ENCODE results near the gene MYO6. TPM values are rescaled to one million over a fixed set of nuclear protein-coding genes. Genes with fewer than 3 reads are reported as not detected.

Gene MYO6
- polyA plus RNA-seq, 1 donor (not counting 4 experiments of a cell fraction or from before 2014, with no cell fraction given), result 24.5 TPM

DNA sequence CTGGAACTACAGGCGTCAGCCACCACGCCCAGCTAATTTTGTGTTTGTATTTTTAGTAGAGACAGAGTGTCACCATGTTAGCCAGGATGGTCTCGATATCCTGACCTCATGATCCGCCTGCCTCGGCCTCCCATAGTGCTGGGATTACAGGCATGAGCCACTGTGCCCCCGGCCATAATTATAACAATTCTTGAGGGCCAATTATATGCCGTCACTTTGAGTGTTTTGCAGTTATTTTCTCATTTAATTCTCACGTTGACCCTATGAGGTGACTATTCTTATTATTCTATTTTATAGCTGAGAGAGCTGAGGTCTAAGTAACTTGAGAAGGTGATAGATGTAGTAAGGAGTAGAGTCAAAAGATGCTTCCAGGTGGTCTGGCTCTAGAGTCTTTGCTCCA, 13.0 kb downstream of the MYO6 start:
- dilution Hi-C loops (cut with MboI; ENCODE audit: extremely low pct_ligation_motif_present, low sequenced_read_pairs), result no loop called here
- peaks cover 49% of the 10 kb centered on the region for H3K79me2 ChIP-seq (ENCODE audit: control insufficient read depth, insufficient read depth, low read length)
- H3K4me3 ChIP-seq (ENCODE audit: control insufficient read depth in 2 of 3, extremely low read depth in 1 of 3, insufficient read depth in 2 of 3, low read depth in 1 of 3, low read length in 3 of 3), result no peak overlapping the region
- H4K20me1 ChIP-seq (ENCODE audit: control insufficient read depth, extremely low read depth, insufficient read depth, low read length), result no peaks in the 10 kb centered on the region
- TF ChIP-seq EZH2 (IDR thresholded peaks at IDR 0.05; ENCODE audit: low read length), result no peak
- TF ChIP-seq, protein P1, sequence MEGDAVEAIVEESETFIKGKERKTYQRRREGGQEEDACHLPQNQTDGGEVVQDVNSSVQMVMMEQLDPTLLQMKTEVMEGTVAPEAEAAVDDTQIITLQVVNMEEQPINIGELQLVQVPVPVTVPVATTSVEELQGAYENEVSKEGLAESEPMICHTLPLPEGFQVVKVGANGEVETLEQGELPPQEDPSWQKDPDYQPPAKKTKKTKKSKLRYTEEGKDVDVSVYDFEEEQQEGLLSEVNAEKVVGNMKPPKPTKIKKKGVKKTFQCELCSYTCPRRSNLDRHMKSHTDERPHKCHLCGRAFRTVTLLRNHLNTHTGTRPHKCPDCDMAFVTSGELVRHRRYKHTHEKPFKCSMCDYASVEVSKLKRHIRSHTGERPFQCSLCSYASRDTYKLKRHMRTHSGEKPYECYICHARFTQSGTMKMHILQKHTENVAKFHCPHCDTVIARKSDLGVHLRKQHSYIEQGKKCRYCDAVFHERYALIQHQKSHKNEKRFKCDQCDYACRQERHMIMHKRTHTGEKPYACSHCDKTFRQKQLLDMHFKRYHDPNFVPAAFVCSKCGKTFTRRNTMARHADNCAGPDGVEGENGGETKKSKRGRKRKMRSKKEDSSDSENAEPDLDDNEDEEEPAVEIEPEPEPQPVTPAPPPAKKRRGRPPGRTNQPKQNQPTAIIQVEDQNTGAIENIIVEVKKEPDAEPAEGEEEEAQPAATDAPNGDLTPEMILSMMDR (optimal IDR thresholded peaks at IDR 0.05 in 1 of 3, IDR thresholded peaks at IDR 0.05 in 1 of 3, conservative IDR thresholded peaks at IDR 0.05 in 1 of 3; ENCODE audit: extremely low read depth in 1 of 3, insufficient read depth in 2 of 3, low read length in 3 of 3), result no peak
- no peaks in the 10 kb centered on the region for H3K27me3 ChIP-seq (ENCODE audit: control insufficient read depth, extremely low read depth, insufficient read depth, low read length)
- H2AFZ ChIP-seq (ENCODE audit: control insufficient read depth, low read length), result no peak overlapping the region
- H3K36me3 ChIP-seq (ENCODE audit: control insufficient read depth in 2 of 2, extremely low read depth in 1 of 2, insufficient read depth in 2 of 2, low read length in 2 of 2), result peaks cover 0 to 3% of the 10 kb centered on the region in 2 experiments
- H3K4me2 ChIP-seq (ENCODE audit: control insufficient read depth, extremely low read depth, insufficient read depth, low read depth, low read length), result no peak overlapping the region
- no peaks in the 10 kb centered on the region for H3K9me1 ChIP-seq (ENCODE audit: control insufficient read depth, extremely low read depth, insufficient read depth, low read length)
- no peak overlapping the region for H3K27ac ChIP-seq (ENCODE audit: control insufficient read depth, insufficient read depth, low read length)
- no peak for DNase-seq (ENCODE audit: low read depth, low spot score)
- H3K9me3 ChIP-seq (ENCODE audit: control insufficient read depth, low read depth, low read length), result no peaks in the 10 kb centered on the region
- no peaks in the 10 kb centered on the region for H3K4me1 ChIP-seq (ENCODE audit: control insufficient read depth, extremely low read depth, insufficient read depth, low read length)
- no peak overlapping the region for H3K9ac ChIP-seq (ENCODE audit: control insufficient read depth, extremely low read depth, insufficient read depth, low read length)
- no peak for FAIRE-seq

DNA sequence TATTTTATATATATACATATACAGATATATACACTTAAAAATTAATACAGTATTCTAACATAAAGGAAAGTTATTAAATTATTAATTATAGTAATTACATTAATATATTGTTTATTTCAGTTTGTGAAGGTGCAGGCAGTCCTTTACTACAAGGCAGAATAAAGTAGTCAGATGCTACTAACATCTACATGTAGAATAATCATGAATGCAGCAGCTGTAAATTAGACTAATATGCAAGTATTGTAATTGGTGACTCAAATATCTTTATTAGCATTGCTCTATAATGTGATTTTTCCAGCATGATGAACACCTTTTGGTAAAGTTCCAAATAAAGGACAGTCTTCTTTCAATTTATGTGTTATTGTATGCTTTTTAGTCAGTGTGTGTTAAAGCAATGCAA, 17.3 kb downstream of the MYO6 start:
- dilution Hi-C loops (cut with MboI; ENCODE audit: extremely low pct_ligation_motif_present, low sequenced_read_pairs), result no loop called here
- H3K79me2 ChIP-seq (ENCODE audit: control insufficient read depth, insufficient read depth, low read length), result peaks cover 36% of the 10 kb centered on the region
- H3K27me3 ChIP-seq (ENCODE audit: control insufficient read depth, extremely low read depth, insufficient read depth, low read length), result no peaks in the 10 kb centered on the region
- FAIRE-seq (no peak), DNase-seq (ENCODE audit: low read depth, low spot score) (no peak)
- no peak overlapping the region for H3K9ac ChIP-seq (ENCODE audit: control insufficient read depth, extremely low read depth, insufficient read depth, low read length)
- H3K36me3 ChIP-seq (ENCODE audit: control insufficient read depth in 2 of 2, extremely low read depth in 1 of 2, insufficient read depth in 2 of 2, low read length in 2 of 2), result peaks cover 0 to 3% of the 10 kb centered on the region in 2 experiments
- H3K4me3 ChIP-seq (ENCODE audit: control insufficient read depth in 2 of 3, extremely low read depth in 1 of 3, insufficient read depth in 2 of 3, low read depth in 1 of 3, low read length in 3 of 3), result no peak overlapping the region
- no peak overlapping the region for H3K27ac ChIP-seq (ENCODE audit: control insufficient read depth, insufficient read depth, low read length)
- H2AFZ ChIP-seq (ENCODE audit: control insufficient read depth, low read length), result no peak overlapping the region
- H3K9me1 ChIP-seq (ENCODE audit: control insufficient read depth, extremely low read depth, insufficient read depth, low read length), result no peaks in the 10 kb centered on the region
- H3K9me3 ChIP-seq (ENCODE audit: control insufficient read depth, low read depth, low read length), result no peaks in the 10 kb centered on the region
- no peak overlapping the region for H3K4me2 ChIP-seq (ENCODE audit: control insufficient read depth, extremely low read depth, insufficient read depth, low read depth, low read length)
- H3K4me1 ChIP-seq (ENCODE audit: control insufficient read depth, extremely low read depth, insufficient read depth, low read length), result no peaks in the 10 kb centered on the region
- TF ChIP-seq, protein P1 (optimal IDR thresholded peaks at IDR 0.05 in 1 of 3, IDR thresholded peaks at IDR 0.05 in 1 of 3, conservative IDR thresholded peaks at IDR 0.05 in 1 of 3; ENCODE audit: extremely low read depth in 1 of 3, insufficient read depth in 2 of 3, low read length in 3 of 3), result no peak
- no peak for TF ChIP-seq EZH2 (IDR thresholded peaks at IDR 0.05; ENCODE audit: low read length)
- H4K20me1 ChIP-seq (ENCODE audit: control insufficient read depth, extremely low read depth, insufficient read depth, low read length), result no peaks in the 10 kb centered on the region
